Measurements from ENCODE around the gene ARL15.

ARL15 gene

DNA sequence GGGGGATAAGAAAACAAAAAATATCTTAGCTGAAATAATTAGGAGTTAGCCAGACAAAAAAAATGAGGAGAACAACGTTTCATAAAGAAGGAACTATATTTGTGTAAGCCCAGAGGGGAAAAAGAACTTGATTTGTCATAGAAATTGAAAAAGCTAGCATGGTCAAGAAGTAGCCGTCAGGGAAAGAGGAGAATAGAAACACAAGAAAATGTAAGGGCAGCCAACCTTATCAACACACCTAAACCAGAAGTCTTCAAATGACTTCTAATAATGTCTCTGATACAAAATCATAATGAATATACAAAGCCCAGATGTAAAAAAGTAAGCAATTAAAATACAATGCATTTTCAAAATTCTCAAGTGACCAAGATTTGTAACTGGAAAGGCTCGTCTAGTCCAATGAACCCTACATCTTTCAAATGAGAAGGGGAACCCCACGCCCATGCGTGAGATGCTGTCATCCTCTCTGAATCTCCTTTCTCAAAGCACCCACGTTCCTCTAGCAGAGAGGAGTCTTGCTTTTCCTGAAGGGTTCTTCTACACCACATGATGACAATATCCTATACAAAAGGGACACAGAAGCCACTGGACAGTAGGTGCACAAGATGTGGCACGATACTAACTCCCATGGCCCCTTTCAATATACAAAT is 103.7 kb downstream of the ARL15 start:
- TF ChIP-seq, protein P1, sequence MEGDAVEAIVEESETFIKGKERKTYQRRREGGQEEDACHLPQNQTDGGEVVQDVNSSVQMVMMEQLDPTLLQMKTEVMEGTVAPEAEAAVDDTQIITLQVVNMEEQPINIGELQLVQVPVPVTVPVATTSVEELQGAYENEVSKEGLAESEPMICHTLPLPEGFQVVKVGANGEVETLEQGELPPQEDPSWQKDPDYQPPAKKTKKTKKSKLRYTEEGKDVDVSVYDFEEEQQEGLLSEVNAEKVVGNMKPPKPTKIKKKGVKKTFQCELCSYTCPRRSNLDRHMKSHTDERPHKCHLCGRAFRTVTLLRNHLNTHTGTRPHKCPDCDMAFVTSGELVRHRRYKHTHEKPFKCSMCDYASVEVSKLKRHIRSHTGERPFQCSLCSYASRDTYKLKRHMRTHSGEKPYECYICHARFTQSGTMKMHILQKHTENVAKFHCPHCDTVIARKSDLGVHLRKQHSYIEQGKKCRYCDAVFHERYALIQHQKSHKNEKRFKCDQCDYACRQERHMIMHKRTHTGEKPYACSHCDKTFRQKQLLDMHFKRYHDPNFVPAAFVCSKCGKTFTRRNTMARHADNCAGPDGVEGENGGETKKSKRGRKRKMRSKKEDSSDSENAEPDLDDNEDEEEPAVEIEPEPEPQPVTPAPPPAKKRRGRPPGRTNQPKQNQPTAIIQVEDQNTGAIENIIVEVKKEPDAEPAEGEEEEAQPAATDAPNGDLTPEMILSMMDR (IDR thresholded peaks at IDR 0.05; ENCODE audit: borderline replicate concordance, control extremely low read depth, extremely low read depth, insufficient read depth, missing control alignments): no peak
- DNase-seq (ENCODE audit: low spot score): no peak
- in situ Hi-C loops (cut with MboI; ENCODE audit: low sequenced_read_pairs, unreplicated experiment): loop anchor here (25.0 kb wide), 1 partner anchor 719 kb away; the partner anchor contains the start of gene FST

DNA sequence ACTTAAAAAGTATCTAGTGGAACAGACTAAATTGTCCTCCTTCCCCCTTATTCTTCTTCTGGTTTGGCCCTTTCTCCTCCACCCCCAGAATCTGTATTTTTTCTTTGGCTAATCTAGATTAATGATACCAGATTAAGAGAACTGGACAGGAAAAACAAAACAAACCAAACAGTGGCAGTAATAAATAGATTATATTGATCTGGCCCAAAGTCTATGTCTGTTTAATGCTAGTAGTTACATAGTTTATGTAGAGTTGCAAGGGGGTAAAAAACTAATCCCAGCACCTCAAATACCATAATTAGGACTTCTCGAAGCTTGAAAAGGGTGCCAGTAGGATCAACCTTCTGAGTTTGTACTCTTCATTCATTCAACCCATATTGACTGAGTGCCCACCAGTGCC is 104.5 kb downstream of the ARL15 start:
- in situ Hi-C loops (cut with MboI; ENCODE audit: low sequenced_read_pairs, unreplicated experiment): loop anchor here (25.0 kb wide), 1 partner anchor 719 kb away; the partner anchor contains the start of gene FST
- DNase-seq (ENCODE audit: low spot score): no peak
- TF ChIP-seq, protein P1 (IDR thresholded peaks at IDR 0.05; ENCODE audit: borderline replicate concordance, control extremely low read depth, extremely low read depth, insufficient read depth, missing control alignments): no peak

DNA sequence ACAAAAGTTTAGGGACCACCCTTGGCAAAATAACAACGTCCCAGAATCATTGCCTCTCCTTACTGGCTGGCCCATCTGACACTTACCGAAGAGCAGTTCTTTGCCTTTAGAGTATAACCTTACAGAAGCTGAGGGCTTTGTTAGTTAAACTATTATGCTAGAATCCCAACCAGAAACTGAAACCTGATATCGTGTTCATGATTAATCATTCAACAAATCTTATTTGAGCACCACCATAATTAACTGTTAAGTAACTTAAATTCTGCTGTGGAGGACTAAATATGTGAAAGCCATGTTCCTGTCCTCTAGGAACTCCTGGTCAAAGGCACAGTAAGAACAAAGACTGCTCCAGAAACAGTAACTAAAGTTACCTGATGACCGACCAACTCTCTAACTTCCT is 104.9 kb downstream of the ARL15 start:
- DNase-seq (ENCODE audit: low spot score): no peak
- in situ Hi-C loops (cut with MboI; ENCODE audit: low sequenced_read_pairs, unreplicated experiment): loop anchor here (25.0 kb wide), 1 partner anchor 718 kb away; the partner anchor contains the start of gene FST
- TF ChIP-seq, protein P1 (IDR thresholded peaks at IDR 0.05; ENCODE audit: borderline replicate concordance, control extremely low read depth, extremely low read depth, insufficient read depth, missing control alignments): no peak

DNA sequence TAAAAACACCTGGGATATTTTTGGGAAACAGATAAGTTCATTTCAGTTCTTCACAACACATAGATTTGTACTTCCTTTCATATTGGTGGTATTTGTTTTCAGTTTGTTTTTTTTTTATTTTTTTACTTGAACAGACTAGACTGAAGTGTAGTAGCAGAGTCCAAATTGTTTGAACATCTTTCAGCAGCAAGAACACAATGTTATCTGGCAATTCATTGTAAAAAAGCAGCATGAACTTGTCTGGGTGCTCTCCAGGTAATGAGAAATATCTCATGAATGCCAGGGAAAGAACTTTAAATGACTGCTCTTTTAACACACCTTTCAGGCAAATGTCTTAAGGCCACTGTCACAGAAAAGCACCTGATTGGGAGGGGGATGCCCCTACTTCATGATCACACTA is 113.4 kb downstream of the ARL15 start:
- TF ChIP-seq, protein P1 (IDR thresholded peaks at IDR 0.05; ENCODE audit: borderline replicate concordance, control extremely low read depth, extremely low read depth, insufficient read depth, missing control alignments): no peak
- in situ Hi-C loops (cut with MboI; ENCODE audit: low sequenced_read_pairs, unreplicated experiment): no loop called here
- no peak for DNase-seq (ENCODE audit: low spot score)

DNA sequence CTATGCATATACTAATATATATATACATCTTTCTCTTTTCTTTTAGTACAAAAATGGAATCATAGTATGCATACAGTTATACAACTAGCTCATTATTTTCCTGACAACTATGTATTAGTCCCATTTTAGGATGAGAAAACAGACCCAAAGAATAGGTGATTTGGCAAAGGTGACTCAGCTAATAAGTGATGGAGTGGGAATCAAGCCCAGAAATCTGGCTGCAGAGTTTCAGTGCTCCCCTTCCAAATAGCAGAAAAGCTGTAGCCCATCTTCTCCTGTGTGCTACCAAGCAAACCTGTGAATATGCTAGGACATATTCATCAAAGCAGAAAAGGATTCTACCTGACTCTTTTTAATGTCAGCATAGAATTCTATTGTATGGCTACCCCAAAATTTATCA is 114.7 kb downstream of the ARL15 start:
- TF ChIP-seq, protein P1 (IDR thresholded peaks at IDR 0.05; ENCODE audit: borderline replicate concordance, control extremely low read depth, extremely low read depth, insufficient read depth, missing control alignments): no peak
- in situ Hi-C loops (cut with MboI; ENCODE audit: low sequenced_read_pairs, unreplicated experiment): no loop called here
- DNase-seq (ENCODE audit: low spot score): no peak

DNA sequence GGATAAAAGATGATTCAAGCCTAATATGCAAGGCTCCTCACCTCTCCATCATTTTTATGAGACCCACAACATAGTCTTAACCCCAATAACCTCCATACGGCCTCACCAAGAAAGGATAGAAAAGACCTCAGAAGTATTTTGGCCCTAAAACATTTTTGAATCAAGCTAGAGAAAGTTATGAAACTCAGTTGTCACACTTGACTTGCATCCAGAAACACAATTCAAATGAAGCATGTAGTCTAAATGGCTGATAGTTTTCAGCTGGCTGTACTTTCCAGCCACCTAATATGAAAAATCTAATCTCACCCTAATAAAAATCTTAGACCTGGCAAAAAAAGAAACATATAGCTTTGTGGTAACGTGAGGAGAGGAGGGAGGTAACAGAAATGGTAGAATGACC is 116.1 kb downstream of the ARL15 start:
- DNase-seq (ENCODE audit: low spot score): peak; percentile 4
- TF ChIP-seq, protein P1 (IDR thresholded peaks at IDR 0.05; ENCODE audit: borderline replicate concordance, control extremely low read depth, extremely low read depth, insufficient read depth, missing control alignments): no peak
- in situ Hi-C loops (cut with MboI; ENCODE audit: low sequenced_read_pairs, unreplicated experiment): no loop called here

All from GM13976 (cell line).